HL-60 (cell line): Measurements from ENCODE around the gene TBX2.
"Not testable (repeated sequence)": the region's sequence is repeated elsewhere in the genome, so short reads cannot be mapped to it uniquely, and the experiment has no call there.

Experiments
- DNase-seq, 2 experiments: peaks; one replicate each; pipeline ENCODE4 v3.0.0-alpha.2; 2010 to 2020; ENCODE audit warnings: low read depth in 1 of 2, low spot score in 1 of 2
- H3K27ac ChIP-seq: fragments of 250-450 bp; sonication (Bioruptor Pico); replicated peaks from 2 replicates; pipeline ENCODE4 v1.5.1; 2020; ENCODE audit warnings: mild to moderate bottlenecking, moderate library complexity
- H3K27me3 ChIP-seq: fragments of 250-450 bp; sonication (Bioruptor Pico); 2 replicates; pipeline ENCODE4 v1.5.1; 2021; ENCODE audit warnings: mild to moderate bottlenecking, moderate library complexity; ENCODE audit not compliant: insufficient read depth, poor library complexity, severe bottlenecking
- H3K4me3 ChIP-seq: replicated peaks from 2 replicates; pipeline ENCODE4 v1.5.1; 2011; ENCODE audit warnings: mild to moderate bottlenecking, control low read depth, low read length; ENCODE audit not compliant: insufficient read depth
- CTCF ChIP-seq: IDR thresholded peaks from one replicate; pipeline ENCODE4 v1.5.1; 2011; ENCODE audit warnings: low read length, control low read depth, inconsistent platforms; ENCODE audit not compliant: insufficient read depth
- GABPA ChIP-seq: IDR thresholded peaks from 2 replicates; pipeline ENCODE4 v1.6.1; 2012; ENCODE audit warnings: low read depth
- POLR2AphosphoS5 ChIP-seq: IDR thresholded peaks from 2 replicates; pipeline ENCODE4 v1.6.1; 2012; ENCODE audit warnings: low read depth
- REST ChIP-seq: IDR thresholded peaks from 2 replicates; pipeline ENCODE4 v1.6.1; 2012; ENCODE audit warnings: low read depth; ENCODE audit not compliant: insufficient replicate concordance
- SPI1 ChIP-seq: IDR thresholded peaks from 2 replicates; pipeline ENCODE4 v1.6.1; 2012; ENCODE audit warnings: low read depth, mild to moderate bottlenecking, borderline replicate concordance

Gene TBX2

GRCh38 chr17:61429274-61429673, 29.6 kb downstream of the TBX2 start:
- TF ChIP-seq REST (no peak), CTCF (no peak), SPI1 (no peak), GABPA (no peak), POLR2AphosphoS5 (no peak)
- no peaks in the 10 kb centered on the region for H3K27me3 ChIP-seq
- H3K4me3 ChIP-seq, result no peak overlapping the region
- DNase-seq, result no peak
- no peak overlapping the region for H3K27ac ChIP-seq

GRCh38 chr17:61429831-61430230, 30.2 kb downstream of the TBX2 start:
- not testable (repeated sequence) for H3K4me3 ChIP-seq, H3K27ac ChIP-seq, DNase-seq, H3K27me3 ChIP-seq

DNA sequence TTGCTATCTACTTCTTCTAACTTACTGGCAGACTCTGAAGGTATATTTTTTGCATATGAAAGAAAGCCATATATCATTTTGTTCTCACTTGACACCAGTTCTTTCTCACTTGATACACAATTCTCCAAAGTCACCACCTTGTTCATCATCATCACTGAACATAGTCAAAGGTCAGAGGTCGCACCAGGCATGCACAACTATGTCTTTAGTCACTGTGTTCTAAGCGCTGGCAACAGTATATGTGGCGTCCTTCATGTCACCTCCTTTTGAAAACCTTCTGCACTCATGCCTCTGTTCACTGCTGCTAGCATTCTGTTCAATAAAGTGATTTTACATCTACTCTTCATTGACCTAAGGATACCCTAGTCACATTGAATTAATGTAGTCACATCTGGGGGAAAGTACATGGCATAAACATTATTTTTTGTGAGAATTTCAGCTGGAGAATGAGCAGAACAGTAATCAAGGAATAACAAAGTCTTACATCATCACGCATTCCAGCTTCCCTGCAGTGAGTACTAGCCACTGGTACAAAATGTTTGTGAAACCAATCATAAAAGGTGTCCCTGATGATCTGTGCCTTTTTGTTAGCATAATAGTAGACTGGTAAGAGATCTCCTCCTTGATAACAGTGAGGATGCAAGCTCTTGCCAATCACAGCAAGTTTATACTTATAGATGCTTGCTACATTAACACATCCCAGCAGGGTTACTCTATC, 32.1 kb downstream of the TBX2 start:
- TF ChIP-seq CTCF, result no peak
- no peak for TF ChIP-seq POLR2AphosphoS5
- TF ChIP-seq SPI1, result no peak
- TF ChIP-seq REST, result no peak
- TF ChIP-seq GABPA, result no peak
- Histone ChIP-seq H3K27ac (no peak overlapping the region), H3K4me3 (no peak overlapping the region), H3K27me3 (peaks cover 2% of the 10 kb centered on the region)
- DNase-seq, result no peak

DNA sequence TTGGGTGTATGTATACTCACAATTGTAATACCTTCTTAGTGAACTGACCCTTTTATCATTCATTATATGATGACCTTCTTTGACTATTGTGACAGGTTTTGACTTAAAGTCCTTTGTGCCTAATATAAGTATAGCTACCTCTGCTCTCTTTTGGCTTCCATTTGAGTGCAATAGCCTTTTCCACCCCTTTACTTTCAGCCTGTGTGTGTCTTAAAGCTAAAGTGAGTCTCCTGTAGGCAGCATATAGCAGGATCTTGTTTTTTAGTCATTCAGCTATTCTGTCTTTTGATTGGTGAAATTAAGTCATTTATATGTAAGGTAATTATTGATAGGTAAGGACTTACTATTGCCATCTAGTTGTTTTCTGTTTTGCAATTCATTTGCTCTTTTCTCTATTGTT, 36.6 kb downstream of the TBX2 start:
- TF ChIP-seq GABPA (no peak), SPI1 (no peak), REST (no peak), POLR2AphosphoS5 (no peak), CTCF (no peak)
- no peak overlapping the region for H3K4me3 ChIP-seq
- no peak for DNase-seq
- no peak overlapping the region for H3K27ac ChIP-seq
- peaks cover 2% of the 10 kb centered on the region for H3K27me3 ChIP-seq
